IPS-NIHi7 (cell line): ENCODE data around the gene UMAD1.
A peak's percentile ranks its signal among the peaks of the same experiment; 100 is the strongest.

Experiments
- DNase-seq: peaks from one replicate; pipeline ENCODE4 v3.0.0; 2012; ENCODE audit warnings: mixed read lengths; ENCODE audit errors: extremely low spot score

The UMAD1 gene

GRCh38 chr7:7640221-7641128 is at the start of gene UMAD1:
TSS of gene UMAD1 (plus strand) at chr7:7640752. CDS start at chr7:7673372, 32,620 bp downstream.
- peak; percentile 98 for DNase-seq

DNA sequence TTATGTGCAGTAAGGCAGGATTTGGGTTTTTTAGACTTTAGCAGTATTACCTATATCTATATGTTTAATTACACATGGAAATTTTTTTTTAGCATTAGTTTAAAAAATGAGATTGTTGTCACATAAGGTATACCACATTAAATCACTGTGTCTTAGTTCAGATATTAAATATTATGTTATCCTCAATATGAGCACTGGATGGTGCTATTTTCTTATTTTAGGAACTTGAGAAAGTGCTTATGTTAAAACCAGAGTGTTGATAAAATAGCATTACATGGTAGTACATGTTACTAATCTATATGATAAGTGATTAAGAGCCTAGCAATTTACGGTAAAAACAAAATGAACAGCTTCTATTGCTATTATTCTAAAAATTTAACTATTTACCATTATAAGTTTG is 45.1 kb upstream of the UMAD1 start:
- DNase-seq = no peak

- DNase-seq = no peak
Measured at GRCh38 chr7:7596176-7596575, 44.4 kb upstream of the UMAD1 start.

DNA sequence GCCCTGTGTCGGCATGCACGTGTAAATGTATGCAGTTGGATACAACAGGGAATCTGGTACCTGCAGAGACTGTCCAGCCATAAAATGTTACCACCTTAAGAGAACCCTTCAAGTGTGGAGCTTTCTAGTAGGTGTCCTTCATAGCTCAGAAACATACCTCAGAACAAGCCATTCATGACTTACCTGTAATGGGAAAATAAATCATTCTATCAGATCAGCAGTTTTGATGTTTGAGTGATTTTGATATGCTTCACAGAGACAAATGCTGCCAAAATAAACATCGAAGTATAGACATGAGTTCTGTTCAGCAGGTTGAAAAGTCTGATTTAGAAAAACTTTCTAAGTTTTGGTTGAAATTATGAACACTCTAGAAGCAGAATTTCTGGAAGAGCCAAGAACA is 33.5 kb upstream of the UMAD1 start:
- no peak for DNase-seq

DNA sequence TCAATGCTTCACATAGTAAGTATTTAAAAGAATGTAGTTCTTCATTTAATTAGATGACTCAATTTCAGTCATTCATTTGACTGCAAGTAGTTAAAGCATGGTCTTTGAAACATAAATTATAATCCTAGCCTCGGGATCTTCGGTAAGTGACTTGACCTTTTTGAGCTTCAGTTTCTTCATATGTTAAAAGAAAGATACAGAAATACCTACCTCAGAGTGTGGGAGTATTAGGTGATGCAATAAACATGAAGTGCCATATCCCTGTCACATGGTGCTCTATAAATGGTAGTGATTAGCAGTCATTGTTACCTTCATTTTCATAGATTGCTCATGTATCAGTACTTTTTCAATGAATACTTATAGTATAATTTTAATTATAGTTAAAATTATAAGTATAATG is 31.2 kb upstream of the UMAD1 start:
- no peak for DNase-seq

GRCh38 chr7:7612519-7612918 is 28.0 kb upstream of the UMAD1 start:
- DNase-seq = no peak

DNA sequence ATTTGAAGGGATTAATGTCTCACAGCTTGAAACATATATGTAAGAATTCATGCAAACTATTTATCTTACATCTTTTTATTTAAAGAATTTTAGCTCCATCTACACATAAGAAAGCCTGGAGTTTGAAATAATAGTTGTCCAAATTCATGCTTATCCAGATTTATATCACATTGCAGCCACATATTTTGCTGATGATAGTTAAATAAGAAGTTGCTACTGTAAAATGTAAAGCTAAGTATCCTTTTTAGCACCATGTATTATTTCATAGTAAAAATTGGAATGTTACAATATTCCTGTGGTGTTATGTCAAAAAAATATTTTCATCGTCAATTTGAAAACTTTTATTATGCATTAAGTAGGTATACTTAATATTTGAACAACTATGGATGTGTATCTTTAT is 27.3 kb upstream of the UMAD1 start:
- DNase-seq = no peak

GRCh38 chr7:7614018-7614741 is 26.4 kb upstream of the UMAD1 start:
- DNase-seq = no peak

DNA sequence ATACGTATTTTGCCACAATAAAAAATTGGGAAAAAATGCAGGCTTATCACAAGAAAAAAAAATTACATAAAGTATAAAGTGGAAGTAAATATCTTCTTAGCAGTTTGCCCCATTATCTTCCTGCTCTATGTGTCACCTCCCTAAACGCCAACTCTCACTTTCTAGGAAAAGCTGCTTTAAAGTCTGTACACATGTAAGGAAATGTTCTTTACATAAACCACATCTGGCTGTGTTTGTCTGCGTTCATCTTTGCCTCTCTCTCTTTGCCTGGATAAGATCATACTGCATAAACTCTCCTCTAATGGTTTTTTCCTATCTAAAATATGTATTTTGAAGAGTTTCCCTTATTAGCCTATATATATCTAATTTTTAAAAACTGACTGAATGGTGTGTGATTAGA is 23.0 kb upstream of the UMAD1 start:
- DNase-seq = no peak

GRCh38 chr7:7618410-7618809 is 22.1 kb upstream of the UMAD1 start:
- no peak for DNase-seq

DNA sequence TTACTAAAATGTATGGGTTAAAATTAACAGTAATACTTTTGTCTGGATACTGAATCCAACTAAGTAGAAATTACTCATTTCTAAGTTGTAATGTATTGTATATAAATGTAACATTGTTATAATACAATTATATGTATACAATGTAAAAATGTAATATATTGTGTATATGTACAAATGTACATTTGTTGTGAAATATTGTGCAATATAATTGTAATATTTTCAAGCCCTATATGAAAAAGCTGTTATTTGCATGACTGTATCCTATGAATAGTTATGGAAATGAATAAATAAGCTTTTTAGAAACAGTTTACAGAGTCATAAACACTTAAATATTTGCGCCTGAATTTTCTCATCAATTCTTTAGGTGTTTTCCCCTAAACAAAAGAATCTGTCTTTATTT is 20.3 kb upstream of the UMAD1 start:
- DNase-seq = no peak

GRCh38 chr7:7620644-7621210 is 19.8 kb upstream of the UMAD1 start:
- no peak for DNase-seq

- DNase-seq = no peak
Measured at GRCh38 chr7:7628476-7628875, 12.1 kb upstream of the UMAD1 start.

- DNase-seq = no peak
Measured at GRCh38 chr7:7630626-7631329, 9.8 kb upstream of the UMAD1 start.

GRCh38 chr7:7639421-7639820 is 1.1 kb upstream of the UMAD1 start:
- no peak for DNase-seq

DNA sequence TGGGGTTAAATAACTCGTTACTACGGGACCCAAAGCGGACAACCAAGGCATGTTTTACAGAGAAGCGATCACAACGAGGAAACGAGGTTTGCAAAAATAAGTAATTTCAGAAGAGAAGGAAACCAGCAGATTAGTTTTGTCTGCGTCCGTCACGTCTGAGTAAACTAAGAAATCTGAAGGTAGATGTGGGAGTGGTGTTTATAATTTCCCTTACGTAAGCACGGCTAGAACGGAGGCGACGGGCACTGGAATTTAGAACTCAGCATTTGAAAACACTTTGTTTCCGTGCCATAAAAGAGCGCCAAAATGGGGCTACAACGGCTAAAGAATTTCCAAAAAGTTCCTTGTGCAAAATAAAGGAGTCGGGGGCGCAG is 718 bp upstream of the UMAD1 start:
- no peak for DNase-seq

- peak; percentile 16 for DNase-seq
Measured at GRCh38 chr7:7641129-7641663, 644 bp downstream of the UMAD1 start.

DNA sequence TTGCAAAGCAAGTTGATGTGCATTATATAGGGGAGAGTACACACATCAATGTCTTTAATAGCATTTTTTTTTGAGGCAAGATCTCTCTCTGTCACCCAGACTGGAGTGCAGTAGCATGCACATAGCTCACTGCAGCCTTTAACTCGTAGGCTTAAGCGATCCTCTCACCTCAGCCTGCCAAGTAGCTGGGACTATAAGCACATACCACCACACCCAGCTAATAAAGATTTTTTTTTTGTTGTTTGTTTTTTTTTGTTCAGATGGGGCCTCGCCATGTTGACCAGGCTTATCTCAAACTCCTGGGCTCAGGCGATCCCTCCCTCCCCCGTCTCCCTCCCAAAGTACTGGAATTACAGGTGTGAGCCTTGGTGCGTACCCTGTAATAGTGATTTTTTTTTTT is 1.5 kb downstream of the UMAD1 start:
- DNase-seq = no peak

DNA sequence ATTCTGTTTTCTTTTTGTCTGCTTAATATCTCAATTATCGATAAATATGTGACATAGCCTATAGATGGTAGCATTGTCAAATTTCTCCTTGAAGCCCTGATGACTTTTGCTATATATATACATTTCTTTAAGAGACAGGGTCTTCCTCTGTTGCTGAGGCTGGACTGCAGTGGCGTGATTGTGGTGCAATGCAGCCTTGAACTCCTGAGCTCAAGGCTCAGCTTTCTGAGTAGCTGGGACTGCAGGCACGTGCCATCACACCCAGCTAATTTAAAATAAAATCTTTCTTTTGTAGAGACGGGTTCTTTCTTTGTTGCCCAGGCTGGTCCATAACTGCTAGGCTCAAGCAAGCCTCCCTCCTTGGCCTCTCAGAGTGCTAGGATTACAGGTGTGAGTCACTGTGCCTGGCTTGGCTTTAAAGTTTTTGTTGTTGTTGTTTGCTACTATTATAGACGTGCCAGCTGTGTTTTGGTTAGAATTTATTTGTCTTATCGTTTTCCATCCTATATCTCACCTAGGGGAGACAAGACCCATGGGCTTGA is 7.0 kb downstream of the UMAD1 start:
- DNase-seq = no peak

- no peak for DNase-seq
Measured at GRCh38 chr7:7650682-7651206, 10.2 kb downstream of the UMAD1 start.

DNA sequence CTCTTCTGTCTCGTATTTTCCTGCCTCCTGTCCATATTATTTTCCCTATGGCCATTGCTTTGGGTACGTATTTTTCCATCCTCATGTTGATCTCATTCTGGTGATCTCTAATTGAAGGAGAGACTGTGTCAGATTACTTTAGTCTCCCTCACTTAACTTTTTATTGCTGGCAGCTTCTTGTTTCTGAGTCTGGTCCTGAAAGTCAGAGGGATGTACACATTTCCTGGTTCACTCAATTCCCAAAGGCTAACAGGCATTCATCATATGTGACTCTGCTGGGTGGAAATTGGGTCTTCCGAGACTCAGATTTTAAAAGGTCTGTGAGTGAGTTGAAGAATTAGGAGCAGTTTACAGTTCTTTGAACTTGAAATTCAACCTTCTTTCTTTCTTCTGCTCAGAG is 10.9 kb downstream of the UMAD1 start:
- DNase-seq = no peak
